PC-3 (cell line): ENCODE measurements around the gene LCK.

Source experiments
- EZH2phosphoT487 ChIP-seq: fragments of 300-600 bp; sonication (generic); IDR thresholded peaks from 2 replicates; pipeline ENCODE4 v1.6.1; 2018; ENCODE audit warnings: mild to moderate bottlenecking, antibody characterized with exemption, low read length, borderline replicate concordance
- TF ChIP-seq, protein P1 (sequence below): fragments of 300-600 bp; sonication (generic); conservative IDR thresholded peaks from 2 replicates; pipeline ENCODE4 v1.5.1; 2017; ENCODE audit warnings: antibody characterized with exemption, low read depth, mild to moderate bottlenecking, low read length

DNA sequence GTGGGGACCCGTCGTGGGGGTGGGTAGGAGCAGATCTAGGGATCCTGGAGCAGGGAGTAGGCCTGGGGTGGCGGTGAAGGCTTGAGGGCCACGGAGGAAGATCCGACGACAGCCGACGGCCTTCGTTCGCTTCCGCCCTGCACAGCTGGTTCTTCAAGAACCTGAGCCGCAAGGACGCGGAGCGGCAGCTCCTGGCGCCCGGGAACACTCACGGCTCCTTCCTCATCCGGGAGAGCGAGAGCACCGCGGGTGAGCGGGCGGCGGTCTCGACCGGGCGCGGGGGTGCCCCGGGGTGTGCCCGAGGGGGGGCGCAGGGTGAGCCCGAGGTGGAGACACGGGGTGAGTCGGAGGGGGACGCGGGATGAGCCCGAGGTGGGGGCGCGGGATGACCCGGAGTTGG, 24.4 kb downstream of the LCK start:
- TF ChIP-seq, protein P1, sequence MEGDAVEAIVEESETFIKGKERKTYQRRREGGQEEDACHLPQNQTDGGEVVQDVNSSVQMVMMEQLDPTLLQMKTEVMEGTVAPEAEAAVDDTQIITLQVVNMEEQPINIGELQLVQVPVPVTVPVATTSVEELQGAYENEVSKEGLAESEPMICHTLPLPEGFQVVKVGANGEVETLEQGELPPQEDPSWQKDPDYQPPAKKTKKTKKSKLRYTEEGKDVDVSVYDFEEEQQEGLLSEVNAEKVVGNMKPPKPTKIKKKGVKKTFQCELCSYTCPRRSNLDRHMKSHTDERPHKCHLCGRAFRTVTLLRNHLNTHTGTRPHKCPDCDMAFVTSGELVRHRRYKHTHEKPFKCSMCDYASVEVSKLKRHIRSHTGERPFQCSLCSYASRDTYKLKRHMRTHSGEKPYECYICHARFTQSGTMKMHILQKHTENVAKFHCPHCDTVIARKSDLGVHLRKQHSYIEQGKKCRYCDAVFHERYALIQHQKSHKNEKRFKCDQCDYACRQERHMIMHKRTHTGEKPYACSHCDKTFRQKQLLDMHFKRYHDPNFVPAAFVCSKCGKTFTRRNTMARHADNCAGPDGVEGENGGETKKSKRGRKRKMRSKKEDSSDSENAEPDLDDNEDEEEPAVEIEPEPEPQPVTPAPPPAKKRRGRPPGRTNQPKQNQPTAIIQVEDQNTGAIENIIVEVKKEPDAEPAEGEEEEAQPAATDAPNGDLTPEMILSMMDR, result no peak
- TF ChIP-seq EZH2phosphoT487, result no peak
